HG03103 (cell line): ENCODE results near the gene STK11IP.

ENCODE experiments used
- ATAC-seq: cut with Tn5 transposase; IDR thresholded peaks from one replicate; pipeline ENCODE4 v1.9.1; 2021; ENCODE audit warnings: low read depth; ENCODE audit not compliant: unreplicated experiment

Gene STK11IP

GRCh38 chr2:219562049-219563020 is 35.3 kb upstream of the STK11IP start:
- ATAC-seq = no peak

- no peak for ATAC-seq
Observed at GRCh38 chr2:219563271-219563928, 34.3 kb upstream of the STK11IP start.

GRCh38 chr2:219565130-219566080 is 32.3 kb upstream of the STK11IP start:
- ATAC-seq = no peak

GRCh38 chr2:219566640-219567039 is 31.0 kb upstream of the STK11IP start:
- ATAC-seq = no peak

- ATAC-seq = no peak
Observed at GRCh38 chr2:219567131-219567530, 30.5 kb upstream of the STK11IP start.

GRCh38 chr2:219567791-219568361 is 29.8 kb upstream of the STK11IP start:
- no peak for ATAC-seq

- no peak for ATAC-seq
Observed at GRCh38 chr2:219569041-219569440, 28.6 kb upstream of the STK11IP start.

- no peak for ATAC-seq
Observed at GRCh38 chr2:219569635-219570034, 28.0 kb upstream of the STK11IP start.

- no peak for ATAC-seq
Observed at GRCh38 chr2:219570194-219570923, 27.3 kb upstream of the STK11IP start.

- ATAC-seq = no peak
Observed at GRCh38 chr2:219570924-219571310, 26.7 kb upstream of the STK11IP start.

GRCh38 chr2:219571311-219572236 is 26.1 kb upstream of the STK11IP start, which contains the start of gene OBSL1:
OBSL1 (minus strand) TSS chr2:219571539; CDS start chr2:219571232, 307 bp downstream.
- ATAC-seq = no peak

- ATAC-seq = no peak
Observed at GRCh38 chr2:219572237-219573001, 25.2 kb upstream of the STK11IP start, which contains the start of gene INHA. INHA (plus strand) TSS chr2:219572310; CDS start chr2:219572375, 65 bp downstream.

GRCh38 chr2:219573166-219573565 is 24.5 kb upstream of the STK11IP start:
- ATAC-seq = no peak

- ATAC-seq = no peak
Observed at GRCh38 chr2:219574484-219575311, 23.0 kb upstream of the STK11IP start.

- no peak for ATAC-seq
Observed at GRCh38 chr2:219575566-219576504, 21.8 kb upstream of the STK11IP start.
